ENCODE measurements around the gene CPSF4.
A peak's percentile ranks its signal among the peaks of the same experiment; 100 is the strongest.

CPSF4 gene

DNA sequence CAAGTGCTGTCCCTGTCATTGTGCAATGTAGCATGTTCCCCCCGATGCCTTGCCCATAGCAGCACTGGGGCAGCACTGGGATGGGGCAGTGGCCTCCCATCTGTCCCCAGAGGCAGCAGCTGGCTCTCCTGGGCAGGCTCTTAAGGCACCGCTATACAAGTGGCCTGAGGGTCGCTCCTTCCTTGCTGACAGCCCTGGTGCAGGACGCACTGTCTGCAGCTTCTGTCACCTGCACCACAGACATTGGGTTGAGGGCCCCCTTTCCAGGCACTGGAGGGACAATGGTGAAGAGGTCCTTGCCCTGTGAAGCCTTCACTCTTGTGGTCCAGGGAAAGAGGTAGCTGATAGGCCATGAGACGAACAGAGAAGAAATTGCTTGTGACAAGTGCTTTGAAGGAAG lies 10.6 kb downstream of the CPSF4 start:
- no peak for DNase-seq

DNA sequence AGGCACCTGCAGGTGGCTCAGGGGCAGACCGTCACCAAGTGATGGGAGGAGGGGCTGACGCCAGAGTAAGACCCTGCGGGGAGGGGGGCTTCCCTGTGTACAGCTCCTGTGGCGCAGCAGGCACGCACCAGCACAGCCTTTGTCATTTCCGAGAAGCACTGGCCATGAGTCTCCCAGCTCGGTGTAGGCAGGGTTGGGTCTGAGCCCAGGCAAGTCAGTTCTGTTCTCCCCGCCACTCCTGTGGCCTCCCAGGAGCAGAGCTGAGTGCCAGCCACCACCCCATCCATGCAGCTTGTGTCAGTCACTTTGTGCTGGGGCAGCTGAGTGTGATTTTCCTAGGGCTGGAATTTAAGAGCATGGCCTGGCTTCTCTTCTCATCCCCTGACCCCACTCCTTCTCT lies 13.2 kb downstream of the CPSF4 start:
- no peak for DNase-seq

DNA sequence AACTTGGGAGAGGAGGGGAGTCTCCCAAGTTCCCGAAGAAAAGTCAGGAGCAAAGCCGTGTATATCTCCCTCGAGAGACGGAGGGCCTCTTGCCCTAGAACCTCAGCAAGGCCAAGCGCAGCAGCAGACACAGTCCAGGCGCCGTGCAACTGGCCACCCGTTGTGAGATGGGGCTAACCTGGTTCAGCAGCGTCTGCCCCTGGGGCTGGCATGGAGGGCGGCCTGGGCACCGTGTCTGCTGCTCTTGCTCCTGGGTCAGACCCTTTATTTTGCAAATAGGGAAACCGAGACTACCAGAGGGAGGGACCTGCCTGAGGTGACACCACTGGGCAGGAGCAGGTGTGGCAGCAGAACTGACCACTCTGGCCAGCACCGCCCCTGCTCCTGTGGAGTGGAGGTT lies 13.8 kb downstream of the CPSF4 start:
- DNase-seq, result no peak

DNA sequence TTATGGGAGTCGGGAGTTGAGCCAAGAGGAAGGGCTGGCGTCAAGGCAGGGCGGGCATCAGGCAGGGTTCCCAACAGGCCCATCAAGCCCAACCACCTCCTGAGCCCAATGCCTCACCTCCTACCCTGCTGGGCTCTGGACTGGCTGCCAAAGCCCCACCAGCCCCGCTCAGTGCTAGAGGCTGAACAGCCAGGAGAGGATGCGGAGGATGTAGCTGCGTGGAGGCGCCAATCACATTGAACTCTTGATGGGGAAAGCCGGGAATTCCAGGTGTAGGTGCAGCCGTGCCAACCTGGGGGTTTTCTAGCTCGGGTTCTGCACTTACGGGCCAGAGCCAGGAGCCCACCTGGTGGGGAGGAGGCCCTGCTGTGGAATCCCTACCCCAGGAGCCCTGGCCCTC lies 14.4 kb downstream of the CPSF4 start:
- no peak for DNase-seq

DNA sequence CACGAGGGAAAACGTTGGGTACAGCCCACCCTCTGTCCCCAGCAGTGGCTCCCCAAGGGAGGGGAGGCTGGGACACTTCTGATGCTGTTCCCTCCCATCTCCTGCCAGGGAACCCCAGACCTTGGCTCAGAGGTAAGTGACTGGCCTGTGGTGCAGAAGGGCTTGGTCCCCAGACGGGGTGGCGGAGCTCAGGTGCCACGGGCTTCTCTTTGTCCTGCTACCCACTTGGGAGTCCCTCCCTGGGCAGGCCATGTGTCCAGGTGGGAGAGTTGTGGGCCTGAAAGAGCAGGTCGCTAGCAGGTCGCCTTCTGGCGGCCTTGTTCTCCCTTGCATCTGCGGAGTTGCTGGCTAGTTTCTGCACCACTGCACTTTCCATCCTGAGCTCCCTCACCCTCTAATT lies 17.1 kb downstream of the CPSF4 start:
- no peak for DNase-seq

DNA sequence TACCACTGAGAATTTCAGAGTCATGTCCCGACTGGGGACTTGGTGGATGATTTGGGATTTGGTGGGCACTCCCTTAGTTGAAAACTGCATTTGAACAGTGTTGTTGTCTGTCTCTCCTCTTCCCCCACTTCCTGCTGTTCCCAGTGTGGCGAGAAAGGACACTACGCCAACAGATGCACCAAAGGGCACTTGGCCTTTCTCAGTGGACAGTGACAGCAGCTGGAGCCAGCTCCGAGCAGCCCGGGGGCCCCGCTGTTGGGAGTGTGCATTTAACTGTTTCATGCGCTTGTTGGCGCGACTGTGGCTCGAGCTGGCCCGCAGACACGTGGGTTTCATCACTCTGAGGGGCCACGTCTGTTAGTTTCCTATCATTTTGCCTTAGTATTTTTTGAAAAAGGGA lies 17.5 kb downstream of the CPSF4 start:
- DNase-seq, result no peak

DNA sequence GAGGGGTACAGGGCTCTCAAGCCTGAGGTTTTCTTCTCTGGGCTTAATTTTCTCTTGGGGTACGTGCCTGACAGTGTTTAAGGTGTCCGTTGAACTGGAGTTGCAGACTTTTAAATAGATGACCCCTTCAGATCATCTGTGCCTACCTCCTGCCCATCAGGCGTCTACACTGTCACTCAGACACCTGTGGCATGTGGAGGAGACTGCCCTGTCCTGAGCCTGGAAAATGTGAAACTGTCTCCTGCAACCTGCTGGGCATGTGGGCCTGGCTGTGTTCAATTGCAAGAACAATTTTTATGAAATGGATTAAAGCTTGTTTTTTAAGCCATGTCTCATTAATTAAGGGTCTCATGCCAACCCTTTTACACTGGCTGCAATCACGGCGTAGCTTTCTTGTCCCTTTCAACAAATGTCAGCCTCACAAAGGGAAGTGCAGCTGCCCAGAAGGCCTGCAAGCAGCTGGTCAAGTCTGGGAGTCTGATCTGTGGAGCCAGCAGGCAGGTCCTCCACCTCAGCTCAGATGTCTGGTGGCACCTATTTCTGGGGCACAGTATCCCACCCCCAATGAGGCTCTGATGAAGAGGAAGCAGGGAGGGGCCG lies 18.4 kb downstream of the CPSF4 start:
- no peak for DNase-seq

DNA sequence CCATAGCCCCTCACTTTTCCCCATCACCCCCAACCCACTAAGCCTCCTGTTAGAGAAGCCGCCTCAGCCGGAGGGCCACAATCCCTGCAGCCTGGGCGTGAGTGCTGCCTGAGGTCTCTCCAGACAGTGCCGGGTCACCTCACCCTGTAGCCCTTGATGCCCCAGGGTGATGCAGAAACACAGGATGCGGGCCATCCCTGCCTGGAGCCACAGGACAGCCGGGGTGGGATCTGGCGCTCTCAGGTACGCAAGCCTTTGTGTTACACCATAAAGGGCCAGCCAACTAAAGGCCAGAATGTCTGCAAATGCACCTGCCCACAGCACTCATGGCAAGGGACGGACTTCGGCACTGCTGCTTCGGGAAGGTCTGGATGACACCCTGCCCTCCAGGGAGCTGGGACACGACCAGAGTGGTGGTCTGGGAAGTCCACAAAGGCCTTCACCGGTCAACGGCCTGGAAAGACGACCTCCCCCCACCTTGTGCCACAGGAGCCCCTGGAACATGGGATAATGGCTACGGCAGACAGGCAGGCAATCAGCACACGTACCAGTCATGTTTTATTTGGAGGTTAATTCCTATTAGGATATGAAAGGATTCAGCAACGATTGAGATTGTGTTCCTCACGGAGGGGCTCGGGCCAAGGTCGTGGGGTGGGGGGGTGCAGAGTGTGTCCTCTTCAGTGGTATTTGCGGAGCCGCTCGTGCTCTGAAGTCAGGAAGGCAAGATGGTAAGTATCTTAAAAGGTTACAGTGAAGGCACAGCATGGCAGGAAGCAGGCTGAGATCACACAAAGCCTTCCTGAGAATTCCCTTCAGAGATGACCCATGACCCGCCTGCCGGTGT lies 19.1 kb downstream of the CPSF4 start:
- DNase-seq, result no peak

DNA sequence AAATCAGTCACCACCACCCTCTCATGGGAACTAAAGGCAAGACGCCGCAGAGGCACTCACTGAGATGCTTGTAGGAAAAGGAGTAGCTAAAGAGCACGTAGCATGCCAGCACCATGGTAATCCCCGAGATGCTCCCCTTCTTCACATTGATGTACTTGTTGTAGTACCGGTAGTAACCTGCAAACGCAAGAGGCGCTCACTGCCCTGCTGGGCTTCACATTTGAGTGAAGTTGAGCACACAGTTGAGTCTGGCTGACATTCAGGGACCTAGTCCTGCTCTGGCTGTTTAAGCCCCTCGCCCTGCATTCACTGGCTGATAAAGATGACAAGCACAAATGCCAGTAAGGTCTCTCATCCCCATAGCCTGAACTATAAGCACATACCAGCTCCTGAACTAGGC lies 20.3 kb downstream of the CPSF4 start:
- no peak for DNase-seq

DNA sequence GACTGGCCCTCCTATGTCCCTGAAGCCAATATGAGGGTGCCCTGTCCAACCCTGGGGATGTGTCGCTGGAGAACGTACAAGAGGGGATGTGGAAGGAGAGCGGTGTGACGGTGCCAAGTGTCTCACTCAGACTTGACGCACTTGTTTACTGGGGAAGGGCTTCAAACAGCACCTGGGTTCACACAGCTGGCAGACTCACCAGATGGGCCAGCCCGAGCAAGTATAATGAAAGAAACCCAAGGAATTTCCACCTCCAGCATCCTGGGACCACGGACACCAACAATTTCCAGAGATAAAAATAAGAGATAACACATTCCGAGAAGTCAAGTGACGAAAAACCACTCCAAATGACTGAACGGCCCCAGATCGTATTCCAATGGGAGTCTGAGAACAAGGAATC lies 21.9 kb downstream of the CPSF4 start:
- no peak for DNase-seq

DNA sequence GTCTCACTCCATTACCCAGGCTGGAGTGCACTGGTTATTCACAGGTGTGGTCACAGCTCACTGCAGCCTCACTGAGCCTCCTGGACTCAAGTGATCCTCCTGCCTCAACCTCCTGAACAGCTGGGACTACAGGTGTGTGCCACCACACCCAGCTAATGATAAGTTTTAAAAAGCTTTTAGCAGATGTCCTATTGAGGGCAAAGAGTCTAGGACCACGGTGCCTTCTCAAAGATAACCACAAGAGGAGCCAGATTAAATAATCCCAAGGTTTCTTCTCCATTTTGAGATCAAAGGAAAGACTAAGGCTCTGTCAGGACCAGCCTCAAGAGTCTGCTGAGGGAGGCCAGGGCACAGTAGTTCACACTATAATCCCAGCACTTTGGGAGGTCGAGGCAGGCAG lies 22.5 kb downstream of the CPSF4 start:
- DNase-seq, result no peak

DNA sequence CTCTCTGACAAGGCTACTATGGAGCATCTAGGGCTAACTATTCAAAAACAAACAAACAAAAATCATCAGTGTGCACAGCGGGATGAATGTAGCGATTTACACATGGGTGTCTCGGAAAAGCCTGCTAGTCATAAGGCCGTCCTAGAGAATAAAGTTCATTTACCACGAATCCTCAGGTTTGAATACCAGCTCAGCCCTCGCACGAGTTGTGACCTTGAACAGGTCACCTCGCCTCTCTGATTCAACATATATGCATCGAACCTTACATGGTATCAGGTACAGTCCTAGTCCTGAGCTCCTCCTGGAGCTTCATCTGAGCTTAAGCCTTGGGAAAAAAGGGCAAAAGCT lies 26.7 kb downstream of the CPSF4 start:
- no peak for DNase-seq

DNA sequence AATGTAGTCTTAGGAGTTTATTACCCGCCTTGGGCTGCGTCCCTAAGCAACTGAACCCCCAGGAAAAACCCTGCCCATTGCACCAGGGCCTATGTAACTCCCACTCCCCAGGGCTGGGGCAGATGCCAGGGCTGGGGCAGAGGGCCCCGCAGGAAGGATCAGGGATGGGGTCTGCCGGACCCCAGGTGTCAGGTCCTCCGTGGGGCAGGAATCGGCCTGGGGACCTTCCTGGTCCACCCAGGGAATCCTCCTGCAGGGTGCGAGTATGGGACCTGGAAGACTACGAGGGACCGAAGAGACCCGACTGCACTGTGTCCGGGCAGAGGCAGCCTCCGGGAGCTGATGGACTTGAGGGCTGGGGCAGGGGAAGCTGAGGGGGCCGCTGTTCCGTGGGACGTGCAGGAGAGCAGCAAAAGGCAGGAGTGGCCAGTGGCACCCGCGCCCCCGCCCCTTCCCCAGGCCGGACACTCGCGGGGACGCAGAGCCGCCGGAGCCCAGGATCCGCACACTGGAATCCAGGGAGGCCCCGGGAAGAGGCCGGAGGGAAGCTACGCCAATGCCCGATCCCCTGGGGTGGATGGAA lies 29.7 kb downstream of the CPSF4 start:
- no peak for DNase-seq

DNA sequence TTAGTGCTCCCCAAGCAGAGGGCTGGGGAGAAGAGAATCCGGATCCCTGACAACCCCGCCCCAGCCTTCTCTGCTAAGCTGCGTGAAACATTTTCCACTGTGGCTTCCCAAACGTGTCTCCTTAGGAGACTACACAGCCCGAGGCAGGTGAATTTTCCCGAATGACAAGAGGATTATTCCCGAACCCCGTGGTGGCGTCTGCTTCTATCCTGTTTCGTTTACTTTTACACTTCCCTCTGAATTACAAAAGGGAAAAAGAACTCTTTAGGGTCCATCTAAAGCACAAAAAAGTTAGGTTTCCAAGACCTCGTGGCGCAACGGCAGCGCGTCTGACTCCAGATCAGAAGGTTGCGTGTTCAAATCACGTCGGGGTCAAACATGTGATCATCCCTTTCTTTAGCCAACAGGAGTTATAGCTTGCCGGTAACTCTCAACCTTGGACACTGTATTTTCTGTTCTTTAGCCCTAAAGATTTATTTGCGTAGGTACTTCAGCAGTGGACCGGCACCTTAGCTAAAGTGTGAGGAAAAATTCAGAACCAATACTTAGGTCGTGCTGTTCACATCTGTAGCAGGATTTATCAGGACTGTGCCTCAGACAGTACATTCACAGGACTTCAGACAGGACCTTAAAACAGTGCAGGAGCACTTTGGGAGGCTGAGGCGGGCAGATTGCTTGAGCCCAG lies 30.8 kb downstream of the CPSF4 start:
- no peak for DNase-seq

DNA sequence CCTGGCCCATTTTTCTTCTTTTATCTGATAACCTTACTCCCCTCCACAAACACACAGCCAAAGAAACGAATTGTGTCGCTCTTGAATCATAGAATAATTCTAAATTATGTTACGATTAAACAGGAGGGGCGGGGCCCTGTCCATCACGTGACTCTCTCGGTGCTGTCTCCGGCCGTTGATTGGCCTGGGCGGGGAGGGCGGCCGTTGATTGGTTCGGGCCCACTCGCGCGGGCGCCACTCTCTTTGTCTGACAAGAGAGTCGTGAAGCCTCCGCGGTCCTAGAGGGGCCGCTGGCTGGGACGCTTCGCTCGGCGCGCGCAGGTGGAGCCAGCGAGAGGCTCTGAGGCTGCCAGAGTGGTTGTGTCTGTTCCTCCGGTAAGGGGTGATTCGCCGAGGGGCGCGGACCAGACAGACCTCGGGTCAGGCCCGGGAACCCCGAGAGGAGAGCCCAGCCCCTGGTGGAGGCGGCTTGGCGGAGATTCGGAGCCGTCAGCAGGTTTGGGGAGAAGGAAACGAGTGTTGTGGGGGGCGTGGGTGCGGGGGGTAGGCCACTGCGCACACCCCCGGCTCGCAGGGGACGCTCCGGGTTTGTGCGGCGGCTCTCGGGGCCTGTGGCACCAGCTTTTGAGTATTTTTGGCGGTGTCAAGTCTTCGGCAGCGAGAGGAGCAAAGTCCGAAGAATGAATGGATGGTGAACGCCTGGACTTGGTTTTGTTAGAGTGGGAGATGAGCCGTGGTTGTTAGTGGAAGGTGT lies 34.0 kb downstream of the CPSF4 start, which contains the start of gene ZNF789:
TSS of gene ZNF789 (plus strand) at position 330 of the 754 bp plus-strand sequence. CDS start 3,567 bp downstream, outside the sequence.
- peak; percentile 98 for DNase-seq

DNA sequence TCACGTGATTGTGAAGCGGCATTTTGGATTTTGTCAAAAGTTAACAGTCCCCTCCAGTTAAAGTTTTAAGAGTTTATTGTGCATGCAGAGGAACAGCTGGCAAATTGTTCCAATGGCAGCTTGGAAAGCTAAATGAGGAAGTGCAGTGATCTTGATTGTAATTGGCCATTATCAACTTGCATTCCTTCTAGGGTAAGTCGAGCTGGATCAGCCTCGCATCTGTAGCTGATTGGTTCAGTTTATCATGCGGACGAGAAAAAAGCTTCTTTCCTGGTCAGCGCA lies 34.5 kb downstream of the CPSF4 start:
- no peak for DNase-seq

DNA sequence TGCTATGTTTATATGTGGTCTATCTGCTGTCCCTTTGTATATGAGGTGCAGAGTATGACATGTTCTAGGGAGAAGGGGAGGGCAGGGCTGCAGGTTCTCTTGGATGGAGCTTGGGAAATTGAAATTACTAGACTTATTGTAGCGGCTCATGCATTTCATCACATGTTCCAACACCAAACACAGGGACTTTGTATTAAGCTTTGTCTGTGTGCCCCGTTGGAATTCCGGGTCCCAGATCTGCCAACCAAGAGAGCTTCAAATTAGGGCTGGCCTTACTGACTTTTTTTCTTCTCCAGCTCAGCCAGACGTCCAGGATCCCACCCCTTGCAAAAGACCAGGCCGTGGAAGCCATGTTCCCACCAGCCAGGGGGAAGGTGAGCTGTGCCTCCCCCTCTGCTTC lies 37.4 kb downstream of the CPSF4 start:
- DNase-seq, result no peak

DNA sequence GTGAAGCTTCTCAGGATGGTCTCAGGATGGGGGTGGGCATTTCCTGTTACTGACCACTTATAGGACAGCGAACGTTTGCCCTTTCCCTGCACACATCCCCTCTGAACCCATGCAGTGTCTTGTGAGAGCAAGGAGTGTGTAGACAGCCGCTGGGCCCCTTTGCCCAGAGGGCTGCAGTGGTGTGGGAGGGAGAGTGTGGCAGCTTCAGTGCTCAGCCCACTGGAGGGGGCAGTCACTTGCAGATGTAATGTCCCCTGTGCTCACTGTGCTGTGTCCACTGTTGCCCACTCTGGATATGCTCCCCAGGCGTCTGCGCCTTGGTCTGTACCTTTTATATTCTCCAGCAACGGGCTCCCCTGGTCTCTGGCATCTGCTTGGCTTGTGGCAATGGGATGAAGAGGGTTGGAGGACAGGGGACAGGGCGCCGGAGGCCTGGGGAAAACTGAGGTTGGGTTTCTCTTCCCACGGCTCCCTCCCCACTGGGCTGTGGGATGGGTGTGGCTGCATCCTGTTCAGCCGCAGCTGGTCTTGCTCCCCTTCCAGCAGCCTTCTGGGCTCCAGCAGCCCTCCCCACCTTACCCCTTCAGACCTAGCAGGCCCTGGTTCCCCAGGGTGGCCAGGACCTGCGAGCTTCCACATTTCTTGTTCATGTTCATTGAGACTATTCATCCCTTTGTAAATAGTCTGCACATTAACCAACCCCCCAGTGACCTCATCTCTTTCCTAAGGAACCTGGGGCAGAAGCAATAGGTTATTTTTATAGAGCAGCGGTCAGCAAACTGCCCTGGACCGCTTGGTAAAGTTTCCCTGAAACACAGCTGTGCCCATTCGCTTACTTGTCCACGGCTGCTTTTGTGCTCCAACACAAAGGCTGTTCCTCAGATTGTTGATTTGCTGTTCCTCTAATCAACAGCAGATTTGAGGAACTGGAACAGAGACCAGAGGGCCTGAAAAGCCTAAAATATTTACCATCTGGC lies 40.0 kb downstream of the CPSF4 start:
- no peak for DNase-seq

DNA sequence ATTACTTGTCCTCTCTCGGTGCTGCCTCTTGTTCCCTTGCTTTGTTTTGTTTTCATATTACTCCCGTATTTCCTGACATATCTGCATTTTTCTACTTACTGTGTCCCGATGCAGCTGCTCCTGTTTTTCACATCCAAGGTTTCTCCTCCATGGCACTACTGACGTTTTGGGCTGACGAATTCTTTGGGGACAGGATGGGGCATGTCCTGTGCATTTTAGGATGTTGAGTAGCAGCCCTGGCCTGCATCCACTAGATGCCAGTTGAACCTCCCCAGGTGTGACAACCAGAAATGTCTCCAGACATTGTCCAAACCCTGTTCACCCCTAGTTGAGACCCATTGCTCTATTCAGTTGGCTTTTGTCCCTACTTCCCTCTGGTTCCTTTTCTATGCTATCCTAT lies 46.4 kb downstream of the CPSF4 start:
- no peak for DNase-seq

DNA sequence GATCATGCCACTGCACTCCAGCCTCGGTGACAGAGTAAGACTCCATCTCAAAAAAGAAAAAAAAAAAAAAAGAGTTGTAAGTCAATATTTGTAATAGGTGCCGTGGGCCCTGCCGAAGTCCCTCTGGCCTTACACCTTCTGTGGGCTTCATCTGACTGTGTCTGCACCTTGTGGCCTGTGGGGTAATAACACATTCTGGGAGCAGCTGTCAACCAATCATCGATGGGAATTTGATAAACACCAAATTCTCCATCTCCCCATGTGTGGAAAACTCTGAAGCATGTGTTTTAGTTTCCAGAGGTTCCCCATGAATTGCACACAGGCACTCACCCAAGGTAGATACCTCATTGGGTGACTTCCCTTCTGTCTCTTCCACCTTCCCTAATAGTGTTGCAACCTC lies 50.5 kb downstream of the CPSF4 start:
- no peak for DNase-seq

DNA sequence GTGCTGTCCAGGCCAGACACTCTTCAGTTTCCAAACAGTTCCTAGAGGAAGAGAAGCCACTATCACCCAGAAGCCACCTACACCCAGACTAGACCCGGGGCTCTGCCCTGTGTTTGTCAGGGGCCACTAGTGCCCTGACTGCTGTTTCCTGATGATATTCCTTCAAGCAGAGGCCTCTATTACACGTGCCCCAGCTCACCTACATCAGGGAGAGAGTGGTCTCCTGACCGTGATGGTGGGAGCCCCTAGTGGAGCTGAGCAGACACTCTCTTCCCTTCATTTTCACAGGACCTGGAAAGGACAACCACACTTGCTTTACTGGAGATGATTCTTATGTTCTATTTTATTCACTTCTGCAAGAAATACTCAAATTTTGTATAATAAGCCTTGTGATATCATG lies 52.1 kb downstream of the CPSF4 start:
- DNase-seq, result no peak

DNA sequence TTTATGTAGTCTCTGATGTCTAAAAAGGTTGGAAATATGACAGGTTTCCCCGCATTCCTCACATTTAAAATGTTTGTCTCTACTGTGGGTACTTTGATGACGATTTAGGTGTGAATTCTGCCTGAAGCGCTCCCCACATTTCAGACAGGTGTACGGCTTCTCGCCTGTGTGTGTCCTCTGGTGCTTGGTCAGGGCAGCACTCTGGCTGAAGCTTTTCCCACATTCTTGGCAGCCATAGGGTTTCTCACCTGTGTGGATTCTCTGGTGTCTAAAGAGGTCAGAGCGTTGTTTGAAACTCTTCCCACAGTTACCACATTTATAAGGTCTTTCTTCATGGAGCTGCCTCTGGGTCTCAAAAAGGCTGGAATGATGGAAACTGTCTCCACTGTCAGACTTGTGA lies 55.1 kb downstream of the CPSF4 start:
- DNase-seq, result no peak

Data from right hindlimb (tissue), 1 donor.